Activated T-cell treated with anti-CD3 and anti-CD28 coated beads for 48 hours (primary cell): ENCODE measurements around the gene USP51.
"Not testable (repeated sequence)": the region's sequence is repeated elsewhere in the genome, so short reads cannot be mapped to it uniquely, and the experiment has no call there.

Source experiments
- DNase-seq: peaks from one replicate; pipeline ENCODE4 v3.0.0-alpha.2; 2020; ENCODE audit warnings: low read depth

USP51 gene

GRCh38 chrX:55465108-55465507, 24.5 kb downstream of the USP51 start:
- not testable (repeated sequence) for DNase-seq

- DNase-seq: not testable (repeated sequence)
Observed at GRCh38 chrX:55464050-55464449, 25.6 kb downstream of the USP51 start.

GRCh38 chrX:55459926-55460325, 29.7 kb downstream of the USP51 start:
- DNase-seq: not testable (repeated sequence)

- DNase-seq: not testable (repeated sequence)
Observed at GRCh38 chrX:55459426-55459825, 30.2 kb downstream of the USP51 start.

GRCh38 chrX:55455708-55456107, 33.9 kb downstream of the USP51 start:
- DNase-seq: not testable (repeated sequence)

GRCh38 chrX:55452833-55453124, 36.9 kb downstream of the USP51 start:
- no peak for DNase-seq

GRCh38 chrX:55451990-55452832, 37.4 kb downstream of the USP51 start, which contains the start of gene MAGEH1:
Gene MAGEH1 (plus strand): TSS chrX:55452127. CDS start chrX:55452375, 248 bp downstream.
- peak; percentile 66 for DNase-seq

GRCh38 chrX:55451626-55451989, 38.0 kb downstream of the USP51 start:
- no peak for DNase-seq

GRCh38 chrX:55451141-55451540, 38.5 kb downstream of the USP51 start:
- DNase-seq: no peak

- DNase-seq: no peak
Observed at GRCh38 chrX:55450259-55450658, 39.4 kb downstream of the USP51 start.

- DNase-seq: not testable (repeated sequence)
Observed at GRCh38 chrX:55443468-55443867, 46.2 kb downstream of the USP51 start.
